K562 (cell line): ENCODE results near the gene TRIM2. TPM values are rescaled to one million over a fixed set of nuclear protein-coding genes. Genes with fewer than 3 reads are reported as not detected.

Experiments used
- ATAC-seq: fragments of 200-7000 bp; cut with Tn5 transposase; 3 replicates; pipeline ENCODE4 v1.9.1; 2020; ENCODE audit warnings: moderate library complexity
- BruUV-seq: library from RNA; stranded (reverse); fragments of 400-500 nt; replicated peaks from 2 replicates; lab custom pipeline; 2021; lab: Mats Ljungman, UMichigan
- CTCF ChIA-PET: fragments of 300-600 bp; formaldehyde crosslinking; extraction: SDS; loops from one replicate; lab custom pipeline; 2021; ENCODE audit warnings: low intra/inter-chr PET ratio; lab: Yijun Ruan, JAX
- POLR2A ChIA-PET: fragments of 300-600, 350-650 bp; sonication (Branson Sonifier 250); formaldehyde crosslinking; extraction: SDS; loops from one replicate; lab custom pipeline; 2021; ENCODE audit warnings: antibody characterized with exemption, inconsistent platforms; lab: Yijun Ruan, JAX
- DNase-seq, 4 experiments: peaks; one replicate each; pipeline versions ENCODE4 v3.0.0 to v3.0.0-alpha.2; 2011 to 2018; ENCODE audit warnings: low spot score in 3 of 4, mixed read lengths in 3 of 4; ENCODE audit errors: extremely low read depth in 1 of 4
- FAIRE-seq: peaks from 2 replicates; lab custom pipeline; 2011; peaks lifted over from hg19 to GRCh38; lab: Jason Lieb, UNC
- H2AFZ ChIP-seq: 2 replicates; pipeline ENCODE4 v1.6.0; 2011; ENCODE audit warnings: low read depth, low read length, control low read depth, inconsistent platforms
- H3K27ac ChIP-seq: fragments of 200-600 bp; 3 replicates; pipeline ENCODE4 v1.8.0; 2011; ENCODE audit warnings: low read depth, mild to moderate bottlenecking, control low read depth, inconsistent platforms, low read length, moderate library complexity, mixed read lengths; ENCODE audit errors: extremely low read depth
- H3K27me3 ChIP-seq, 2 experiments: fragments of 300-600 bp in 1 of 2; 2 replicates in 1 of 2; 3 replicates in 1 of 2; pipeline versions ENCODE4 v1.6.0 to v1.8.0; 2011; ENCODE audit warnings: inconsistent platforms in 2 of 2, low read length in 2 of 2, mild to moderate bottlenecking in 1 of 2, mixed read lengths in 1 of 2, moderate library complexity in 1 of 2; ENCODE audit not compliant: control insufficient read depth in 2 of 2, insufficient read depth in 2 of 2
- H3K36me3 ChIP-seq: fragments of 300-600 bp; 3 replicates; pipeline ENCODE4 v1.8.0; 2011; ENCODE audit warnings: mild to moderate bottlenecking, low read length, inconsistent platforms; ENCODE audit not compliant: control insufficient read depth, insufficient read depth
- H3K4me1 ChIP-seq, 2 experiments: fragments of 200-600 bp in 1 of 2; replicated peaks in 1 of 2; 2 replicates in 1 of 2; 3 replicates in 1 of 2; pipeline versions ENCODE4 v1.5.1 to v1.8.0; 2011; ENCODE audit warnings: inconsistent platforms in 2 of 2, low read length in 2 of 2, mild to moderate bottlenecking in 1 of 2, mixed read lengths in 1 of 2, moderate library complexity in 1 of 2; ENCODE audit not compliant: control insufficient read depth in 2 of 2, insufficient read depth in 2 of 2
- H3K4me2 ChIP-seq: 2 replicates; pipeline ENCODE4 v1.6.1; 2011; ENCODE audit warnings: low read length, control low read depth, inconsistent platforms, mixed read lengths; ENCODE audit not compliant: insufficient read depth
- H3K4me3 ChIP-seq: fragments of 200-600 bp; sonication (generic), shearing (Covaris generic); 2 replicates; pipeline ENCODE4 v1.5.1; 2016; ENCODE audit warnings: control low read depth, inconsistent platforms
- H3K79me2 ChIP-seq: fragments of 200-600 bp; 3 replicates; pipeline ENCODE4 v1.8.0; 2011; ENCODE audit warnings: low read length, inconsistent platforms; ENCODE audit not compliant: control insufficient read depth, insufficient read depth
- H3K9ac ChIP-seq, 2 experiments: 2 replicates each; pipeline versions ENCODE4 v1.6.0 to v1.6.1; 2011; ENCODE audit warnings: low read depth in 2 of 2, low read length in 2 of 2, control low read depth in 1 of 2, inconsistent platforms in 1 of 2, mild to moderate bottlenecking in 1 of 2, mixed read lengths in 1 of 2; ENCODE audit not compliant: insufficient read depth in 1 of 2
- H3K9me1 ChIP-seq: one replicate; pipeline ENCODE4 v1.6.0; 2011; ENCODE audit warnings: inconsistent platforms, mild to moderate bottlenecking, low read length, moderate library complexity; ENCODE audit not compliant: control insufficient read depth, insufficient read depth
- H3K9me3 ChIP-seq: replicated peaks from 2 replicates; pipeline ENCODE4 v1.5.1; 2011; ENCODE audit warnings: low read depth, low read length, inconsistent platforms; ENCODE audit not compliant: control insufficient read depth, insufficient read depth
- H4K20me1 ChIP-seq: replicated peaks from 2 replicates; pipeline ENCODE4 v1.6.1; 2011; ENCODE audit warnings: low read length, inconsistent platforms, mixed read lengths; ENCODE audit not compliant: control insufficient read depth, insufficient read depth
- CEBPG ChIP-seq, 3 experiments: fragments of 200-800 bp in 1 of 3; sonication (Bioruptor generic) in 1 of 3; sonication (generic) in 1 of 3; formaldehyde crosslinking in 1 of 3; IDR thresholded peaks in 2 of 3; conservative IDR thresholded peaks in 1 of 3; 2 replicates each; pipeline versions ENCODE4 v1.6.1 to v1.8.0; 2016 to 2022; ENCODE audit warnings: missing compliant biosample characterization in 2 of 3, missing genetic modification characterization in 2 of 3, mild to moderate bottlenecking in 1 of 3, missing genetic modification reagents in 1 of 3
- NFRKB ChIP-seq: fragments of 450-650 bp; IDR thresholded peaks from 2 replicates; pipeline ENCODE4 v1.6.1; 2016; ENCODE audit warnings: low read depth
- SFPQ ChIP-seq: fragments of 200-400 bp; formaldehyde crosslinking; IDR thresholded peaks from 2 replicates; pipeline ENCODE4 v1.6.1; 2017; ENCODE audit warnings: mild to moderate bottlenecking, low read depth, low read length, moderate library complexity
- SLC30A9 ChIP-seq: fragments of 250-450 bp; sonication (Bioruptor Pico); IDR thresholded peaks from 2 replicates; pipeline ENCODE4 v1.8.0; 2022; ENCODE audit warnings: mild to moderate bottlenecking, moderate library complexity
- TCF7L2 ChIP-seq: fragments of 150-350 bp; IDR thresholded peaks from 2 replicates; pipeline ENCODE4 v1.6.1; 2016; ENCODE audit warnings: low read depth, mild to moderate bottlenecking, low read length, moderate library complexity
- ZNF23 ChIP-seq: fragments of 250-450 bp; sonication (Bioruptor Pico); IDR thresholded peaks from 2 replicates; pipeline ENCODE4 v1.4.0; 2020; ENCODE audit warnings: mild to moderate bottlenecking
- ZNF445 ChIP-seq: fragments of 250-450 bp; sonication (Bioruptor Pico); IDR thresholded peaks from 2 replicates; pipeline ENCODE4 v1.4.0; 2020; ENCODE audit warnings: low read depth, mild to moderate bottlenecking, moderate library complexity
- WGBS: fragments of 100-300 bp; shearing (Covaris generic); methylation state at CpG from one replicate; pipeline ENCODE4 v1.1.6; 2016; ENCODE audit warnings: low coverage, mixed read lengths; ENCODE audit not compliant: insufficient coverage; ENCODE audit errors: missing lambda C conversion rate; 5-methylcytosine and 5-hydroxymethylcytosine counted together
- in situ Hi-C: fragments of 300-500 bp; cut with MboI; formaldehyde crosslinking; loops from 4 replicates; pipeline ENCODE4 v1.15.0; 2018; ENCODE audit warnings: inconsistent platforms, mixed read lengths
- intact Hi-C: fragments of 100-400 bp; cut with micrococcal nuclease; formaldehyde crosslinking; loops from 2 replicates; pipeline ENCODE4 v1.14.2; 2022
- polyA plus RNA-seq, 8 experiments: library from polyadenylated mRNA; depleted of rRNA in 4 of 8; stranded (reverse) in 5 of 8; unstranded in 3 of 8; fragments of >200 nt; fragmentation: Nextera tagmentation in 2 of 8; fragmentation: Illumina TruSeq in 1 of 8; extraction: Ambion mirVana in 2 of 8; extraction: Trizol in 1 of 8; gene quantifications; 2 replicates each; pipeline versions ENCODE4 v1.2.1 to v1.2.3, GENCODE V29; 2011 to 2014; ENCODE audit warnings: inconsistent platforms in 1 of 8, missing spikeins in 1 of 8
- total RNA-seq, 7 experiments: library from RNA; depleted of rRNA in 6 of 7; stranded (reverse); fragments of >200 nt in 6 of 7; fragmentation: Illumina TruSeq in 2 of 7; extraction: Trizol in 2 of 7; gene quantifications; 2 replicates each; pipeline versions ENCODE4 v1.2.1 to v1.2.3, GENCODE V29; 2011 to 2021; ENCODE audit warnings: low replicate concordance in 1 of 7

TRIM2 gene
- total and polyA plus RNA-seq, 9 of the 15 experiments (the other 6 are each of a cell fraction or from before 2014, with no cell fraction given): 0.01 to 0.41 (median 0.13) TPM; not detected in 1

DNA sequence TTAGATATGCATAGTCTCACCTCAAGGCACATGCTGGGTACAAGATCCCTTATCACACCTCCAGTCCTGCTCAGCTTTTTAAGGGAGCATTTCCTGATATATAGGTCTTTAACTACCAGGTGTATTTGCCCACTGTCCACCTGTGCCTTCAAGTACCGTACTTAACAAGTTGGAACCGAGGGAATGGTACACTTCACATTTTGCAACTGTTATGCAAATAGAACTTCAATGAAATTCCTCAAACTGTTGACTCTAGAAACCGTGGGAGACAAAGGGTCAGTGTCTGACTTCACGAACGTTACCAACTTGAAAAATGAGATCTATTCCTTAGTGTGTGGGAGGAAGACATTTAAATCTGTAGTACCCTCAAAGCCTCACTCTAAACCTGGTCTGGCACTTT lies 5.2 kb downstream of the TRIM2 start:
- 3% methylated on average over 5 of the region's 5 CpGs for WGBS
- Histone ChIP-seq H3K9ac (no peak overlapping the region), H3K9me1 (no peaks in the 10 kb centered on the region)
- BruUV-seq: no TSS peak
- TF ChIP-seq SFPQ (no peak), NFRKB (no peak)
- TF ChIP-seq, all 486 proteins: peak for 0
- ATAC-seq: no peak
- Histone ChIP-seq H3K79me2 (no peaks in the 10 kb centered on the region), H3K9me3 (no peaks in the 10 kb centered on the region), H3K27me3 (peaks cover 8 to 35% of the 10 kb centered on the region in 2 experiments; a peak in 4 of 5 replicates), H4K20me1 (no peaks in the 10 kb centered on the region), H3K4me1 (peaks cover 5% of the 10 kb centered on the region in 2 experiments), H3K4me3 (no peak overlapping the region), H2AFZ (no peak overlapping the region), H3K36me3 (no peaks in the 10 kb centered on the region), H3K27ac (no peak overlapping the region), H3K4me2 (no peak overlapping the region)
- POLR2A ChIA-PET: interaction anchor here (0.5 kb wide), 1 partner anchor 57 kb away, joined by 4 read pairs; no protein-coding TSS in a partner anchor
- in situ Hi-C loops (no loop called here), intact Hi-C loops (loop anchor here (5.0 kb wide), 1 partner anchor 108 kb away; no protein-coding TSS in a partner anchor)
- no peak for FAIRE-seq
- DNase-seq: no peak
- CTCF ChIA-PET: no interaction called here

DNA sequence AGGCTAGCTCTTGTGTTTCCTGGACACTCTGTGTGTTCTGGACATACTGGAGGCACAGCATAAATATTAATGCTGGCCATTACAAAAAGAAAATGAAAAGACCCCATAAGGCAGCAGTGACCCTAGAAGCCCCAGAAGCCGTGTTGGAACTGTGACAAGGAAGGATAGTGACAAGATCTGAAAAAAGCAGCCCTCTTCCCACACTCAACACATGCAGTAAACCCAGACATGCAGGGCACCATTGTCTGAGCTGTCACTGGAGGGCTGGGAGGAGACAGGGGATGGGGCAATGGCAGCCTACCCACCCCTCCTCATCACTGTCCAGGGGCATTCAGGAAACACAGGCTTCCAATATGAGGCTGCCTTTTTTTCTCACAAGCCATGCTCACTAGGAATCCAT lies 6.5 kb downstream of the TRIM2 start:
- BruUV-seq: no TSS peak
- no peaks in the 10 kb centered on the region for H3K9me3 ChIP-seq
- no peaks in the 10 kb centered on the region; a peak in 1 of 5 replicates for H3K4me1 ChIP-seq
- no peak overlapping the region for H3K9ac ChIP-seq
- H3K4me2 ChIP-seq: no peak overlapping the region
- ATAC-seq (no peak), FAIRE-seq (no peak), DNase-seq (no peak)
- intact Hi-C loops (no loop called here), in situ Hi-C loops (no loop called here)
- no peak overlapping the region for H3K27ac ChIP-seq
- H3K9me1 ChIP-seq: no peaks in the 10 kb centered on the region
- H3K4me3 ChIP-seq: no peak overlapping the region
- H3K79me2 ChIP-seq: no peaks in the 10 kb centered on the region
- H2AFZ ChIP-seq: no peak overlapping the region
- H3K36me3 ChIP-seq: no peaks in the 10 kb centered on the region
- ChIA-PET POLR2A (no interaction called here), CTCF (no interaction called here)
- WGBS: 0% methylated on average over 1 of the region's 1 CpG
- peaks cover 8 to 35% of the 10 kb centered on the region in 2 experiments; a peak in 4 of 5 replicates for H3K27me3 ChIP-seq
- no peaks in the 10 kb centered on the region for H4K20me1 ChIP-seq
- TF ChIP-seq ZNF445 (CRISPR knock-in tag) (no peak), CEBPG (CRISPR knock-in tag; IDR thresholded peaks at IDR 0.05) (no peak), CEBPG (tag; conservative IDR thresholded peaks at IDR 0.05 in 1 of 2, IDR thresholded peaks at IDR 0.05 in 1 of 2) (no peak), TCF7L2 (no peak), ZNF23 (CRISPR knock-in tag) (no peak), SLC30A9 (no peak)
